Putamen (tissue), 1 donor: Measurements from ENCODE around the gene NDRG2.
"Not testable (repeated sequence)": the region's sequence is repeated elsewhere in the genome, so short reads cannot be mapped to it uniquely, and the experiment has no call there.

Experiments used
- DNase-seq: peaks from one replicate; pipeline ENCODE4 v3.0.0-alpha.2; 2016; ENCODE audit warnings: low spot score

NDRG2 gene

GRCh38 chr14:21055432-21056117 lies 30.7 kb upstream of the NDRG2 start:
- DNase-seq = no peak

DNA sequence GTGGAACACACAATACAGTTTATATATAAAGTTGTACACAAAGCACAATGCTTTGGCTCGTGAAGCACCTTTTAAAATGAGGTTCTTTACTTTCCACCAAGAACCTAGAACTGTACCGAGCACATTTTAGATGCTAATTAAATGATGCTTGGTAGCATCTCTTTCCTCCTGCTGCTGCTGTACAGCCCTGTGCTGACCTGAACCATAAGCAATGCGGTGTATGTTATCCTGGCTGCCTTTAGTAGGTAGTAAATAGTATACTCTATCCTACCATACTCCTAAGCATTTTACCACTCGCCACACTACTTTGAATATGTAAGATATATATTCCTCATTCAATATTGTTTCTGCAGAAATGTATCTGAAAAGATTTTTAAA lies 29.9 kb upstream of the NDRG2 start:
- no peak for DNase-seq

DNA sequence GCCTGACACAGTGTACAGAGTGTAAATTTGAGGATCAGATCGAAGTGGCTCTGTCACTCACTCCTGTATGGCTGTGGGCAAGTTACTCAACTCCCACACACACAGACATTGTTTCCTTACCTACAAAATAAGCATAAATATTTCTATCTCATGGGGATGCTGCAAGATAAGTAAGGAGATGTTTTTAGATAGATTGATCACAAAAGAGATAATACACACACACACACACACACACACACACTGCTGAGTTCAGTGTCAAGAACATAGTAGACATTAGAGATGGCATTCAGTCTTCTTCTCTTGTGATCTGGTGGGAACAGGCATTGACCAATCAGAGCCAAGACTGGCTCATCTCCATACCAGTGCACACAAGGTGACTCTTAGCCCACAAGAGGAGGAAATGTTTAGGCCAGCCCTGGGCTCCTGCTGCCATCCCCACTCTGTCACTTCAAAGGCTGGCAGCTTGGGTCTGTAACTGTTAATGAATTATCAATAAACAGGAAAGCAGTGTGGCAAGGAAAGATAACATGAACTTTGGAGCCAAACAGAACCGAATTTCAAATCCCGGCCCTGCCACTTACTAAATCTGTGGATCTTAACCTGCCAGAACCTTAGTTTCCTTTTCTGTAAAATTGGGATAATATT lies 29.4 kb upstream of the NDRG2 start:
- DNase-seq = no peak

- DNase-seq = no peak
Measured at GRCh38 chr14:21053184-21054122, 28.6 kb upstream of the NDRG2 start.

DNA sequence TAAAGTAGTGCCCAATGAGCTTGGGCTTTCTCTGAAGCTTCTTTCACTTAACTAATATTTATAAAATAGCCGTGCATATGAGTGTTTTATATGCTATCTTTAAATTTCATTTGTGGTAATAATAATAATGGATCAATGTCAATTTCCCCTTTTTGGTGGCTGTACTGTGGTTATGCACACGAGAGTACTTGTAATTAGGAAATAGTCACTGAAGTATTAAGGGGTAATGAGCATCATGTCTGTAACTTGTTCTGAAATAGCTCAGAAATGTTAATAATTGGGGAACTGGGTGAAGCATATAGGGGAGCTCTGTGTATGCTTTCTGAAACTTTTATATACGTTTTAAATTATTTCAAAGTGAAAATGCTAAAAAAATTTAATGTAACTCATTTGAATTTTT lies 25.7 kb upstream of the NDRG2 start:
- DNase-seq = no peak

GRCh38 chr14:21049271-21049673 lies 24.4 kb upstream of the NDRG2 start:
- no peak for DNase-seq

GRCh38 chr14:21048638-21049037 lies 23.8 kb upstream of the NDRG2 start:
- no peak for DNase-seq

- no peak for DNase-seq
Measured at GRCh38 chr14:21047378-21047781, 22.5 kb upstream of the NDRG2 start.

- DNase-seq = no peak
Measured at GRCh38 chr14:21043974-21044618, 19.2 kb upstream of the NDRG2 start.

DNA sequence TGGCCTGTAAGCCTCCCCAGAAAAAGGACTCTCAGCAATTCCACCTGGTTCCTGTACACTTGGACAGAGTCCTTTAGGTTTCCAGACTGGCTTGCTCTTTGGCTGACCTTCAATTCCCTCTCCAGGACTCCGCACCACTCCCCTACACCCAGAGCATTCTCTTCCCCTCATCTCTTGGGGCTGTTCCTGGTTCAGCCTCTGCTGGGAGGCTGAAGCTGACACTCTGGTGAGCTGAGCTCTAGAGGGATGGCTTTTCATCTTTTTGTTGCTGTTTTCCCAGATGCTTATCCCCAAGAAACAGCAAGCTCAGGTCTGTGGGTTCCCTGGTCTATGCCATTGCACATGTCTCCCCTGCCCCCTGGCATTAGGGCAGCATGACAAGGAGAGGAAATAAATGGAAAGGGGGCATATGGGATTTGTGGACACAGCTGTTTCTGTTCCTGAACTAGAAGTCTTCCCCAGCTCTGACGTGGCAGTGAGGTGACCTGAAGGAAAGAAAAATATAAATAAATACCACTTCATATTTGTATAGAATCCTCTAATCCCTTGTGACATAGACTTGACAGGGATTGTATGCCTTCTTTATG lies 18.6 kb upstream of the NDRG2 start:
- no peak for DNase-seq

- peak; percentile 74 for DNase-seq
Measured at GRCh38 chr14:21042918-21043317, 18.1 kb upstream of the NDRG2 start.

- DNase-seq = no peak
Measured at GRCh38 chr14:21041676-21042433, 17.0 kb upstream of the NDRG2 start, which contains the start of gene RNASE7. RNASE7 (plus strand) TSS chr14:21042362; CDS start chr14:21042993, 631 bp downstream.

- DNase-seq = not testable (repeated sequence)
Measured at GRCh38 chr14:21040941-21041340, 16.1 kb upstream of the NDRG2 start.

DNA sequence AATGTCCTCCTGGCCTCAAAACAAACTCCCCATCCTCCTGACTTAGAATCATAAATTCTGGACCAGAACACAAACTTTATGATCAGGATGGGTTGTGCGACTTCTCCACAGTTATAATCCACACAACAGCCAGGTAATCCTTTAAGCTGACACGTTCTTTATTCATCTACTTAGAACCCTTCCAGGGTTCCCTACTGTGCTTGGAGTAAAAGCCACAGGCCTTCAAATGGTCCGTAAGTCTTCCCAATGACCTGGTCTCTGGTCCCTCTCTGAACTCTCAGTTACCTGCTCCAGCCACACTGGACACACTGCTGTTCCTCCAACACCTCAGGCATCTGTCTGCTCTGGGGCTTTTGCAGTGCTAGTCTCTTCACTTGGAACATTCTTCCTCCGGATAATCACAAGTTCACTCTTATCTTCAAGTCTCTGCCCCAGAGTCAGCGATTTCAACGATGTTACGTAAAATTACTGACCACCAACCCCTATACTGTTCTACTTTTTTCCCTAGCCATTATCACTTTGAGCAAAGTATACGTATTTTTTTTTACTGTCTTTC lies 15.6 kb upstream of the NDRG2 start:
- DNase-seq = no peak

- DNase-seq = peak; percentile 85
Measured at GRCh38 chr14:21039585-21040369, 14.9 kb upstream of the NDRG2 start.

DNA sequence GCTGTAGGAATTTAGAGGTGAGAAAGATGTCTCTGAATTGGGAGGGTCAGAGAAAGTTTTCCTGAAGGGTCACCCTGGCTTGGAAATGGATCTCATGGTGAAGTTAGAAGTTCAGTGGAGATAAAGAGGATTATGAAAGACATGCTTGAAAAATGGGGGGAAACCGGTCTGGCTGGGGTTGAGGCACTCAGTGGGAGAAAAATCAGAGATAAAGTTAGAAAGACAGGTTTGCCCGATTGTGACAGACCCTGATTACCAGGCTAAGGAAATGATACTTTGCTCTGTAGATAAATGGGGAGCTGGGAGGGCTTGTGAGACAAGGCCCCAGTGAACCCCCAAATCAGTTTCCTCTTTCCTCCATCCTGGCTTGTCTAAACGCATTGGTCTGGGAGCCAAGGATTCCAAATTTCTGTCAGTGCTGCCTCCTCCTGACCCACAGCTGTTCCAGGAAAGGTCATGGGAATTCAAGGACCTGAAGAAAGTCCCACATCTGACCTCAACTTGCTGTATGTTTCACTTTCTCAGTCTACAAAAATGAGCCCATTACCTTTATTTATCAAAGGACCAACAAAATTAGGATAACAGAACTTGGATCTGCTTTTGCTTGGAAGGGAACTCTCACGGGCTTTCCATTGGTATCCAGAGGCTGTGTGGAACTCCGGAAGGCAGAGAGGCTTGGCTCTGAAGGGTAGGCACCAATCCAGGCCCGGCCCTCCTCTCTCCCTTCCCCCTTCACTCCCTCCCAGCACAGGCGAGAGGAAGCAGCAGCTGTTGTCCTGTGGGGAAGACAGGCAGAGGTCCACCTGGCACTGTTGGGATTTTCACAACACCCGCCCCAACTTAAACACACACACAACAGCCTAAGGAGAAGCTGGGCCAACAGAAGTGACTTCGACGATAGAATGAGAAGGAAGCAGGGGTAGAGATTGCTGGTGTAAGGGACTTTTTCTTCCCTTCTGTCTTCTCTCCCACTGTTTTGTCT lies 13.9 kb upstream of the NDRG2 start:
- peak; percentile 89 for DNase-seq

GRCh38 chr14:21037156-21037555 lies 12.3 kb upstream of the NDRG2 start:
- no peak for DNase-seq

DNA sequence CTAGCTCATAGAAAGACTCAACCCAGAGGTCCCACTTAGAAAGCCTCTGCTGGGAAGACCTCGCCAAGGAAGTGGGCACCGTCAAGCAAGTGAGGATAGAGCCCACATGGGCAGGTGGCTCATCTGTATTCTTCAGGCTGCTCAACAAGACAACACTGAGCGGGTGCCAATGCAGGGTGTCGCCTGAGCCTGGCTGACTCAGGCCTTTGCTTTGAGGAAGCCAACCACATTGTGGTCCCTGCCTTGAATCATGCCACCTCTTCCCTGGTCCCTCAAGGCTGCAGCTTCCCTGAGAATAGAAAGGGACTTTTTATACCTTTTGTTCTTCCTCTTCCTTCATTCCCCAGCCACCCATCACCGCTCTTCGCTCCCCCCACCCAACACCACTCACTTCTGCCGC lies 11.9 kb upstream of the NDRG2 start:
- no peak for DNase-seq

DNA sequence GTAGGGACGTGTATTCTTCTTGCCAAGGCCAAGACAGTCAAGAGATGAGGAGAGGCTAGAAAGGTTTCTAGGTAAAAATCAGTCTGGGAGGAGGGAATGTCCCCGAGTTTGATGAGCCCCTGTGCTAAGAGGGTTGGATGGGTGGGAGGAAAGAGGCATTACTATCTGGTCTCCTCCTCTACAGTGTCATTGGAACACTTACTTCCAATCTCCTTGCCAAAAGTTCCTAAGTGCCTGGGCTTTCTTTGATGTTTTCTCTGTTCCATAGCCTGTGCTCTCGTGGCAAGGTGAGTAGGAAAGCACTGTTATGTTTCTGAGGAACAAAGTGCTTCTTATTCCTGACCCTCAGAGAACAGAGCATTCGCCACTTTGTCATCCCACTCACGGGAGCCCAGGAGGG lies 9.8 kb upstream of the NDRG2 start, which contains the start of gene RNASE13:
TSS of gene RNASE13 (minus strand) at position 101 of the 400 bp plus-strand sequence. CDS start 519 bp downstream, outside the sequence.
- DNase-seq = no peak
